Smooth muscle cell (in vitro differentiated cells): ENCODE measurements around the gene BAG3. TPM values are rescaled to one million over a fixed set of nuclear protein-coding genes. Genes with fewer than 3 reads are reported as not detected.

Source experiments
- DNase-seq: peaks from one replicate; lab custom pipeline; 2025; ENCODE audit not compliant: unreplicated experiment; lab: John Stamatoyannopoulos, UW
- H2AFZ ChIP-seq: fragments of 200-600 bp; sonication (generic); 2 replicates; pipeline ENCODE4 v1.6.0; 2016; ENCODE audit warnings: antibody characterized with exemption, low read depth, mild to moderate bottlenecking
- H3F3A ChIP-seq: fragments of 200-600 bp; sonication (generic); 2 replicates; pipeline ENCODE4 v1.6.0; 2017; ENCODE audit warnings: antibody characterized with exemption, low read depth
- H3K27ac ChIP-seq: fragments of 200-600 bp; sonication (generic); 2 replicates; pipeline ENCODE4 v1.5.1; 2016; ENCODE audit warnings: low read depth, mild to moderate bottlenecking
- H3K27me3 ChIP-seq: fragments of 200-600 bp; sonication (generic); 2 replicates; pipeline ENCODE4 v1.6.1; 2016; ENCODE audit warnings: low read depth, mild to moderate bottlenecking
- H3K36me3 ChIP-seq: fragments of 200-600 bp; sonication (generic); 2 replicates; pipeline ENCODE4 v1.5.1; 2016; ENCODE audit warnings: low read depth
- H3K4me1 ChIP-seq: fragments of 200-600 bp; sonication (generic); 2 replicates; pipeline ENCODE4 v1.5.1; 2016; ENCODE audit warnings: low read depth
- H3K4me2 ChIP-seq: fragments of 200-600 bp; sonication (generic); 2 replicates; pipeline ENCODE4 v1.6.0; 2016; ENCODE audit warnings: mild to moderate bottlenecking
- H3K4me3 ChIP-seq: fragments of 200-600 bp; sonication (generic); 2 replicates; pipeline ENCODE4 v1.5.1; 2016; ENCODE audit warnings: mild to moderate bottlenecking
- H3K79me2 ChIP-seq: fragments of 200-600 bp; sonication (generic); 2 replicates; pipeline ENCODE4 v1.6.0; 2016; ENCODE audit warnings: low read depth, mild to moderate bottlenecking
- H3K9ac ChIP-seq: fragments of 200-600 bp; sonication (generic); 2 replicates; pipeline ENCODE4 v1.6.0; 2016; ENCODE audit warnings: low read depth
- H3K9me3 ChIP-seq: fragments of 200-600 bp; sonication (generic); replicated peaks from 2 replicates; pipeline ENCODE4 v1.5.1; 2016; ENCODE audit warnings: low read depth
- H4K20me1 ChIP-seq: fragments of 200-600 bp; sonication (generic); 2 replicates; pipeline ENCODE4 v1.6.0; 2016; ENCODE audit warnings: low read depth
- CTCF ChIP-seq: fragments of 200-600 bp; sonication (generic); IDR thresholded peaks from 2 replicates; pipeline ENCODE4 v1.5.1; 2017; ENCODE audit warnings: borderline replicate concordance, mild to moderate bottlenecking, antibody characterized with exemption; ENCODE audit not compliant: insufficient read depth, poor library complexity, severe bottlenecking
- WGBS: methylation state at CpG from one replicate; pipeline ENCODE4 v1.1.7; 2016; ENCODE audit warnings: low lambda C conversion rate; 5-methylcytosine and 5-hydroxymethylcytosine counted together
- polyA plus RNA-seq: library from polyadenylated mRNA; unstranded; fragments of >200 nt; fragmentation: Nextera tagmentation; extraction: Ambion mirVana; gene quantifications from 2 replicates; pipeline ENCODE4 v1.2.1, GENCODE V29; 2016
- total RNA-seq: library from RNA; depleted of rRNA; stranded (reverse); fragments of >200 nt; gene quantifications from 2 replicates; pipeline ENCODE4 v1.2.3, GENCODE V29; 2014

The BAG3 gene
- total and polyA plus RNA-seq, 2 experiments from 2014 or later, result 25.5 to 73.7 TPM

GRCh38 chr10:119642556-119643111 is 8.5 kb upstream of the BAG3 start:
- no peak overlapping the region for H3K4me2 ChIP-seq
- no peak overlapping the region for H3K4me3 ChIP-seq
- TF ChIP-seq CTCF, result no peak
- no peak overlapping the region for H2AFZ ChIP-seq
- 79% methylated on average over 2 of the region's 2 CpGs for WGBS
- H3K9me3 ChIP-seq, result no peaks in the 10 kb centered on the region
- H3K27ac ChIP-seq, result no peak overlapping the region
- no peaks in the 10 kb centered on the region for H3K27me3 ChIP-seq
- no peak for DNase-seq
- H4K20me1 ChIP-seq, result no peaks in the 10 kb centered on the region
- H3K4me1 ChIP-seq, result peaks cover 4% of the 10 kb centered on the region
- no peaks in the 10 kb centered on the region for H3K36me3 ChIP-seq
- H3K9ac ChIP-seq, result no peak overlapping the region
- H3F3A ChIP-seq, result peaks cover 2% of the 10 kb centered on the region
- H3K79me2 ChIP-seq, result no peaks in the 10 kb centered on the region

DNA sequence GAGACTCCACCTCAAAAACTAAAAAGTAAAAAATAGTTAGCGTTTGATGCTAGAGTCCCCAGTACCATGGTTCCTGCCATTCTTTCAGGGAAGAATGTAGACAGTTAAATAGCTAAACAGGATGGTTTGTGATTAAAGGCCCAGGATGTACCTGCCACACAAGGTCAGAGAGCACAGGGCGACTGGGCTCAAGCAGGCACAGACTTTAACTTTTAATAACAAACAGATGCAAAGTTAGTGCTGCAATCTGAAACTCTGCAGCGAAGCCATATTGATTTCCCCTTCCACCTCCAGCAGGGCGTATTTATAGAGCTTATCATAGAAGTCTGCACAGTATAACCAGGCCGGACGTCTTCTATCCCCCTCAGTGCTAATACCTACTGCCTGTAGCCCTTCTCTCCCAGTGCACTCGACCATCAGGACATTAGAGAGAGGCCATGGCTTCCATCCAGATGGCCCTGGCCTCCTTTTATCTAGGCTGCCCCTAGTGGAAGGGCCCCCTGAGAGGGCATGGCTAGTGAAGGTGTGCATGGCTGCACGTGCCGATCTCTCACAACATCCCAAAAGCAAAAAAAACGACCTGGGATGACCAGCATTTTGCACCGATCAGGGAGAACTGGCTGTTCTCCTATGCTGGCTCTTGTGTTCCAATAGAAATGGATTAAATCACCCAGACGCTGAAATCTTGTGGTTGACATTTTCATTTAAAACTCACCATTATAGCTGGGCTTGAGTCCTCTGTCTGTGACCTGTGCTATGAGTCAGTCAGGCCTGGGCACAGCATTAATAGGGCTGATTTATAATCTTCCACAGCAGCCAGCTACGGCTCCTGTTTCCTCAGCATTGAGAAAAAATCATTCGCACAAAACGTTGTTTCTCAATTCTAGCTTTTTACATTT is 7.6 kb upstream of the BAG3 start:
- H4K20me1 ChIP-seq, result no peaks in the 10 kb centered on the region
- 68% methylated on average over 15 of the region's 15 CpGs for WGBS
- H3K4me1 ChIP-seq, result peaks cover 4% of the 10 kb centered on the region
- no peak for DNase-seq
- H3K9me3 ChIP-seq, result no peaks in the 10 kb centered on the region
- no peaks in the 10 kb centered on the region for H3K79me2 ChIP-seq
- TF ChIP-seq CTCF, result no peak
- no peak overlapping the region for H3K9ac ChIP-seq
- no peaks in the 10 kb centered on the region for H3K27me3 ChIP-seq
- H3K4me2 ChIP-seq, result peak overlapping the region; percentile 69
- peak overlapping the region; percentile 88 for H2AFZ ChIP-seq
- no peak overlapping the region for H3K4me3 ChIP-seq
- H3K36me3 ChIP-seq, result no peaks in the 10 kb centered on the region
- H3K27ac ChIP-seq, result peak overlapping the region; percentile 47
- H3F3A ChIP-seq, result peaks cover 2% of the 10 kb centered on the region

DNA sequence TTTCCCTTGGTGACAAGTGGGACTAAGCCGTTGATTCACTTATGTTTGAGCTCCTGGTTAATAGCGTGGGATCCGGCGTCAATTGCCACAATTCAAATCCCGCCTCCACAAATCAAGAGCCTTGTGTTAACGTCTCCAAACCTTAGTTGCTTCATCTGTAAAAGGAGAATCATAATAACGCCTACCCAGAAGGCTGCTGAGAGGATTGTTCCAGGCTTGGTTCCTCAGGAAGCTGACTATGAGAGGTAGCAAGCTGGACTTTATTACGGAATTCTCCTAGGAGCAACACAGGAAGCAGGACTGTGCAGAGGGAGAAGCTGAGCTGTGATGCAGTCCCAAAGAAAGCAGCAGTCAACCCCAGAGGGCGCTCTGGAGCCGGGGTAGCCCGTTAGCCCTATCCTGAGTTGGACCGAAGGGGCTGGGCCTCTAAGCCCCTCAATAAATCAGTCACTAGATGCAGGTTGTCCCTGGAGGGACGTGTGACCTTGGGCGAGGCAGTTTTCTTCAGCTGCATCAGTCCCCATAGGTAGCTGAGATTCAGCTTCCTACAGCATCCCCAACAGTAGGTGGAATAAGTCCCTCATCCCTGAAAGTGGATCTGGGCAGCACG is 6.9 kb upstream of the BAG3 start:
- 38% methylated on average over 15 of the region's 15 CpGs for WGBS
- H2AFZ ChIP-seq, result peak overlapping the region; percentile 88
- peaks cover 4% of the 10 kb centered on the region for H3K4me1 ChIP-seq
- H3K4me3 ChIP-seq, result no peak overlapping the region
- peaks cover 2% of the 10 kb centered on the region for H3F3A ChIP-seq
- H3K79me2 ChIP-seq, result no peaks in the 10 kb centered on the region
- H4K20me1 ChIP-seq, result no peaks in the 10 kb centered on the region
- H3K9me3 ChIP-seq, result no peaks in the 10 kb centered on the region
- H3K36me3 ChIP-seq, result no peaks in the 10 kb centered on the region
- no peak overlapping the region for H3K9ac ChIP-seq
- no peaks in the 10 kb centered on the region for H3K27me3 ChIP-seq
- peak; percentile 38 for TF ChIP-seq CTCF
- no peak for DNase-seq
- H3K4me2 ChIP-seq, result peak overlapping the region; percentile 69
- peak overlapping the region; percentile 47 for H3K27ac ChIP-seq
